ENCODE measurements around the gene CDH18. TPM values are rescaled to one million over a fixed set of nuclear protein-coding genes. Genes with fewer than 3 reads are reported as not detected.

Gene CDH18
- total and polyA plus RNA-seq, 2 of the 13 experiments (the other 11 are each of a cell fraction or from before 2014, with no cell fraction given), result not detected

DNA sequence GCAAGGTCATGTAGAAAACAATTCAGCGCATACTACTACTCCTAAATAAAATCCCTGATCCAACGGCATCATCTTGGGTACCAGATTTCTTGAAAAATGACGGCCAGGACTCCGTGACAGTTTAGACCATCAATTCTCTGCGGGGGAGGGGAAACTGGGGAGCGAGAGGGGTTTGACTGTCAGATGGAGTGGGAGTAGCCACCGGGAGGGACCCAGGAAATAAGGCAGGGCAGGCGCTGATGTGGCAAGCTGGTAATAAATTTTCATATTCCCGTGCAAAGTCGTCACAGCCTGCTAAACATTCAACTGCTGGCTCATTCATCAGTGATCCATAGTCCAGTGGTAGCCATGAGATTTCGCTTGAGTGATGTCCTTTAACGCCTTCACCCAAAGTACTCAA is 457 bp upstream of the CDH18 start:
- Histone ChIP-seq H3K36me3 (replicated peaks in 1 of 2; ENCODE audit: control insufficient read depth in 1 of 2, insufficient read depth in 2 of 2, low read length in 2 of 2) (no peaks in the 10 kb centered on the region), H3K4me2 (ENCODE audit: low read depth, low read length) (no peak overlapping the region), H3K9ac (ENCODE audit: insufficient read depth, low read depth, low read length) (no peak overlapping the region), H3K79me2 (ENCODE audit: insufficient read depth, low read length) (no peaks in the 10 kb centered on the region), H3K4me3 (replicated peaks in 1 of 3; ENCODE audit: insufficient read depth in 1 of 3, low read depth in 2 of 3, low read length in 3 of 3) (no peak overlapping the region), H3K9me3 (ENCODE audit: low read length) (no peaks in the 10 kb centered on the region), H3K27me3 (ENCODE audit: control insufficient read depth in 1 of 2, insufficient read depth in 2 of 2, low read length in 2 of 2) (peaks cover 0 to 1% of the 10 kb centered on the region in 2 experiments; a peak in 1 of 5 replicates), H3K4me1 (ENCODE audit: insufficient read depth, low read length) (no peaks in the 10 kb centered on the region), H4K20me1 (ENCODE audit: insufficient read depth, low read length) (no peaks in the 10 kb centered on the region), H2AFZ (ENCODE audit: low read length) (no peak overlapping the region), H3K27ac (ENCODE audit: extremely low read length, insufficient read depth, low read length) (no peak overlapping the region)
- FAIRE-seq (no peak), DNase-seq (ENCODE audit: low spot score) (no peak), ATAC-seq (no peak)
- ChIA-PET POLR2A (no interaction called here), CTCF (ENCODE audit: low intra/inter-chr PET ratio, low total read pairs) (no interaction called here)
- WGBS (ENCODE audit: low lambda C conversion rate), result 9% methylated on average over 8 of the region's 12 CpGs
- in situ Hi-C loops (cut with HindIII; ENCODE audit: extremely low pct_ligation_motif_present, low pct_unique_long_range_greater_than_20kb), result no loop called here
- no TSS peak for BruUV-seq (replicated peaks)
- intact Hi-C loops (cut with micrococcal nuclease; ENCODE audit: unreplicated experiment), result no loop called here
- TF ChIP-seq ETV5 (CRISPR knock-in tag; IDR thresholded peaks at IDR 0.05; ENCODE audit: borderline replicate concordance), result no peak
- TF ChIP-seq ZNF253 (CRISPR knock-in tag; IDR thresholded peaks at IDR 0.05; ENCODE audit: borderline replicate concordance), result no peak
- TF ChIP-seq ZNF460 (CRISPR knock-in tag; IDR thresholded peaks at IDR 0.05; ENCODE audit: borderline replicate concordance), result no peak
- TF ChIP-seq, protein P1, sequence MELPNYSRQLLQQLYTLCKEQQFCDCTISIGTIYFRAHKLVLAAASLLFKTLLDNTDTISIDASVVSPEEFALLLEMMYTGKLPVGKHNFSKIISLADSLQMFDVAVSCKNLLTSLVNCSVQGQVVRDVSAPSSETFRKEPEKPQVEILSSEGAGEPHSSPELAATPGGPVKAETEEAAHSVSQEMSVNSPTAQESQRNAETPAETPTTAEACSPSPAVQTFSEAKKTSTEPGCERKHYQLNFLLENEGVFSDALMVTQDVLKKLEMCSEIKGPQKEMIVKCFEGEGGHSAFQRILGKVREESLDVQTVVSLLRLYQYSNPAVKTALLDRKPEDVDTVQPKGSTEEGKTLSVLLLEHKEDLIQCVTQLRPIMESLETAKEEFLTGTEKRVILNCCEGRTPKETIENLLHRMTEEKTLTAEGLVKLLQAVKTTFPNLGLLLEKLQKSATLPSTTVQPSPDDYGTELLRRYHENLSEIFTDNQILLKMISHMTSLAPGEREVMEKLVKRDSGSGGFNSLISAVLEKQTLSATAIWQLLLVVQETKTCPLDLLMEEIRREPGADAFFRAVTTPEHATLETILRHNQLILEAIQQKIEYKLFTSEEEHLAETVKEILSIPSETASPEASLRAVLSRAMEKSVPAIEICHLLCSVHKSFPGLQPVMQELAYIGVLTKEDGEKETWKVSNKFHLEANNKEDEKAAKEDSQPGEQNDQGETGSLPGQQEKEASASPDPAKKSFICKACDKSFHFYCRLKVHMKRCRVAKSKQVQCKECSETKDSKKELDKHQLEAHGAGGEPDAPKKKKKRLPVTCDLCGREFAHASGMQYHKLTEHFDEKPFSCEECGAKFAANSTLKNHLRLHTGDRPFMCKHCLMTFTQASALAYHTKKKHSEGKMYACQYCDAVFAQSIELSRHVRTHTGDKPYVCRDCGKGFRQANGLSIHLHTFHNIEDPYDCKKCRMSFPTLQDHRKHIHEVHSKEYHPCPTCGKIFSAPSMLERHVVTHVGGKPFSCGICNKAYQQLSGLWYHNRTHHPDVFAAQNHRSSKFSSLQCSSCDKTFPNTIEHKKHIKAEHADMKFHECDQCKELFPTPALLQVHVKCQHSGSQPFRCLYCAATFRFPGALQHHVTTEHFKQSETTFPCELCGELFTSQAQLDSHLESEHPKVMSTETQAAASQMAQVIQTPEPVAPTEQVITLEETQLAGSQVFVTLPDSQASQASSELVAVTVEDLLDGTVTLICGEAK (IDR thresholded peaks at IDR 0.05), result no peak
- TF ChIP-seq, protein P1 (CRISPR knock-in tag; IDR thresholded peaks at IDR 0.05), result no peak
- TF ChIP-seq ZNF331 (CRISPR knock-in tag; IDR thresholded peaks at IDR 0.05), result no peak
- no peak for TF ChIP-seq ATM (IDR thresholded peaks at IDR 0.05; ENCODE audit: borderline replicate concordance)
- TF ChIP-seq, protein P2, sequence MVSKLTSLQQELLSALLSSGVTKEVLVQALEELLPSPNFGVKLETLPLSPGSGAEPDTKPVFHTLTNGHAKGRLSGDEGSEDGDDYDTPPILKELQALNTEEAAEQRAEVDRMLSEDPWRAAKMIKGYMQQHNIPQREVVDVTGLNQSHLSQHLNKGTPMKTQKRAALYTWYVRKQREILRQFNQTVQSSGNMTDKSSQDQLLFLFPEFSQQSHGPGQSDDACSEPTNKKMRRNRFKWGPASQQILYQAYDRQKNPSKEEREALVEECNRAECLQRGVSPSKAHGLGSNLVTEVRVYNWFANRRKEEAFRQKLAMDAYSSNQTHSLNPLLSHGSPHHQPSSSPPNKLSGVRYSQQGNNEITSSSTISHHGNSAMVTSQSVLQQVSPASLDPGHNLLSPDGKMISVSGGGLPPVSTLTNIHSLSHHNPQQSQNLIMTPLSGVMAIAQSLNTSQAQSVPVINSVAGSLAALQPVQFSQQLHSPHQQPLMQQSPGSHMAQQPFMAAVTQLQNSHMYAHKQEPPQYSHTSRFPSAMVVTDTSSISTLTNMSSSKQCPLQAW (CRISPR knock-in tag; IDR thresholded peaks at IDR 0.05), result no peak
- TF ChIP-seq EED (CRISPR knock-in tag; IDR thresholded peaks at IDR 0.05), result no peak
- no peak for TF ChIP-seq DPF2 (CRISPR knock-in tag; IDR thresholded peaks at IDR 0.05; ENCODE audit: borderline replicate concordance, low read depth)
- no peak for TF ChIP-seq ETV6 (CRISPR knock-in tag; conservative IDR thresholded peaks at IDR 0.05)
- TF ChIP-seq, protein P3, sequence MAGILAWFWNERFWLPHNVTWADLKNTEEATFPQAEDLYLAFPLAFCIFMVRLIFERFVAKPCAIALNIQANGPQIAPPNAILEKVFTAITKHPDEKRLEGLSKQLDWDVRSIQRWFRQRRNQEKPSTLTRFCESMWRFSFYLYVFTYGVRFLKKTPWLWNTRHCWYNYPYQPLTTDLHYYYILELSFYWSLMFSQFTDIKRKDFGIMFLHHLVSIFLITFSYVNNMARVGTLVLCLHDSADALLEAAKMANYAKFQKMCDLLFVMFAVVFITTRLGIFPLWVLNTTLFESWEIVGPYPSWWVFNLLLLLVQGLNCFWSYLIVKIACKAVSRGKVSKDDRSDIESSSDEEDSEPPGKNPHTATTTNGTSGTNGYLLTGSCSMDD (CRISPR knock-in tag; IDR thresholded peaks at IDR 0.05), result no peak
- no peak for TF ChIP-seq TAF1 (CRISPR knock-in tag; IDR thresholded peaks at IDR 0.05)
